Fibroblast of pulmonary artery (primary cell): ENCODE results near the gene PROSER3.

ENCODE experiments used
- DNase-seq: peaks from one replicate; pipeline ENCODE4 v3.0.0-alpha.2; 2010; ENCODE audit warnings: low read depth
- H3K4me3 ChIP-seq: replicated peaks from 2 replicates; pipeline ENCODE4 v1.5.1; 2011; ENCODE audit warnings: low read depth, mild to moderate bottlenecking, control low read depth, low read length, moderate library complexity
- CTCF ChIP-seq: IDR thresholded peaks from 2 replicates; pipeline ENCODE4 v1.5.1; 2011; ENCODE audit warnings: mild to moderate bottlenecking, control low read depth, low read length, inconsistent platforms; ENCODE audit errors: missing control alignments

PROSER3 gene

DNA sequence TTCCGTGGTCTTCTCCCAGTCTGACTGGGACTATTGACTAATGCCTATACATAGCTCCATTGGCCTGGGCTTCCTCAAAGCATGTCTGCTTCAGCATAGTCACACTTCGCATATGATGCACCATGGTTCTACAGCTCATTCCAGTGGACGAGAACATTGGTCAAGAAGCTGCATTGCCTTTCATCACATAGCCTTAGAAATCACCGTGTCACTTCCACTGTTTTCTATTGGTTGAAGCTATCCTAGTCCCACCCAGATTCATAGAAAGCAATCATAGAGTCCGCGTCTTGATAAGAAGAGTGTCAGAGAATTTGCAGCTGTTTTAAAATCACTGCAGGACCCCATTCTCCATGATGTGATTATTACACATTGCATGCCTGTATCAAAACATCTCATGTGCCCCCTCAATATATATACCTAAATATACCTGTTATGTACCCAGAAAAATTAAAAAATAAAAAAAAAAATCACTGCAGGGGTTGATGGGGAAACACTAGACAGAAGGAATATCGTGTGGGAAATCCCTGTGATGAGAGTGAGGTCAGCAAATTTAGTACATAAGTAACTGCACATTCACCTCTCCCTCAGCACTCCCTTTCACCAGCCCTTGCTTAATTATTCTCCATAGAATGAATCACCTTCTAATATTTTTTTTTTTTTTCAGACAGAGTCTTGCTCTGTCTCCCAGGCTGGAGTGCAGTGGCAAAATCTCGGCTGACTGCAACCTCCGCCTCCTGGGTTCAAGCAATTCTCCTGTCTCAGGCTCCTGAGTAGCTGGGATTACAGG is 15.2 kb downstream of the PROSER3 start:
- no peak overlapping the region for H3K4me3 ChIP-seq
- no peak for TF ChIP-seq CTCF
- peak; percentile 54 for DNase-seq

GRCh38 chr19:35774274-35775045 is 16.5 kb downstream of the PROSER3 start:
- peak overlapping the region; percentile 31 for H3K4me3 ChIP-seq
- DNase-seq = no peak
- no peak for TF ChIP-seq CTCF

GRCh38 chr19:35775046-35775297 is 17.0 kb downstream of the PROSER3 start:
- no peak for TF ChIP-seq CTCF
- DNase-seq = no peak

DNA sequence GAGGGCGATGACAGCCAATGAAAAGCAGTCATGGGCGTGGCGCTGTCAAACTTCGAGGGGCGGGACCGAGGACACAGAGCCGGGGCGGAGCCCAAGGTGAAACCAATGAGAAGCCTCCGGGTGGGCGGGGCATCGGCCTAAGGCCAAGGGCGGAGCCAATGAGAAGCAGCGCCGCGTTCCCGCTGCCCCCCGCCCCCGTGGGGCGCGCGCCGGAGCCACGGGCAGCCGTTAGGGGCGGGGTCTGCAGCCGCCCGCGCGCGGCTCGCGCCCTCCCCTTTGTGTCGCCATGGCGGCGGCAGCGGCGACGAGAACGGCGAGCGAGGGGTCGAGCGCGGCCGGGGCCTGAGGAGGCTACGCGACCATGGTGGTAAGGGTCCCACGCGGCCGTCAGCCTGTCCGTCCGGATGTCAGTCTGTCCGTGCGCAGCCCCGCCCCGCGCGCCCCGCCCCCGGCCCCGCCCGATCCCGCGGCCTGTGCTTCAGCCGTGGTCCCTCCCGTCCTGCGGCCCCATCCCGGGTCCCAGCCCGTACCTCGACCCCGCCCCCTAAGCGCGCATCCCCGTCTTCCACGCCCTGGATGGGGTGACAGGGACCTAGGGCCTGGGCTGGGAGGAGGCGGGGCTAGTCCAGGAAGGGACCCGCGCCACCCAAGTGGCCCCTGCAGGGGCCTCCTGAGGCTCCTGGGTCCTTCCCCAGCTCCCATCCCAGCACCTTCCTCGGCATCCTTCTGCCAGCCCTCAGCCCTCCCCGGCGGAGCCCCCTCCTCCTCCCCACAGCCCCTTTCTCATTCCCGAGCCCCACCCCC is 17.5 kb downstream of the PROSER3 start, which contains the start of gene ARHGAP33:
TSS of gene ARHGAP33 (plus strand) at position 267 of the 804 bp plus-strand sequence. CDS start at position 362, 95 bp downstream.
- TF ChIP-seq CTCF = no peak
- peak; percentile 96 for DNase-seq
- H3K4me3 ChIP-seq = peak within 1 kb of the TSS; percentile 67

More at GRCh38 chr19:35775046-35775297, 17.0 kb downstream of the PROSER3 start:
- H3K4me3 ChIP-seq = peak overlapping the region; percentile 31

DNA sequence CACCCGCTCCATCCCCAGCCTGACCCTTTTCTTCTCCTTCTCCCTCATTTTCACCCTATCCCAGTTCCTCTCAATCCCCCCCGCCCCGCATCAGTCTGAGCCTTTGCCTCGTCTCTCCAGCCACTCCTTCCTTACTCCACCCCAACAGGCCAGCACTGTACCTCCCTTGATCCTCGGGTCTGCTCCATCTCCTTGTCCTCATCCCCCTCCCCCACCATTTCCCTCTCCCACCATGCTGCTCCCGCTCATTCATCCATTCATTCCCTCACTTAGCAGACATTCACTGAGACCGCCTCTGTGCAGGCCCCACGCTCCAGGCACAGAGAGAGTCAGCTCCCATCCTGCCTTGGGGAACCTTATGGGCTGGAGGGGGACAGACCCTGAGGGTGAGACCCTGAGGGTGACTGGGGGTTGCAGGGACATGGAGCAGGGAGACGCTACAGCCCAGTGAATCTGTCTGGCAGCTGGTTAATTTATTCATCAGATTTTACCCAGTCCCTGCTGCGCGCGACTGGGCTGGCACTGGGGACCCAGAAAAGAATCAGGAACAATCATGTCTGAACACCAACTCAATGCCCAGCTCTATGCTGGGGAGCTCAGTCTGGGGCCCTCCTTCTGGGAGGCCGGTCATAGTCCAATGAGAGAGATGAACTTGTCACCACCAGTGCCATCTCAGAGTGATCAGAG is 18.3 kb downstream of the PROSER3 start:
- no peak for DNase-seq
- no peak for TF ChIP-seq CTCF
- H3K4me3 ChIP-seq = peak overlapping the region; percentile 67

GRCh38 chr19:35777086-35777841 is 19.3 kb downstream of the PROSER3 start:
- DNase-seq = no peak
- no peak overlapping the region for H3K4me3 ChIP-seq
- no peak for TF ChIP-seq CTCF
